ENCODE measurements around the gene FGD5. TPM values are rescaled to one million over a fixed set of nuclear protein-coding genes. Genes with fewer than 3 reads are reported as not detected.

Gene FGD5
- total and polyA plus RNA-seq, 2 experiments from 2014 or later, result 7.4 to 12.2 TPM

- H3K27ac Mint-ChIP-seq, result no peak overlapping the region
- no peak overlapping the region for H3K4me2 ChIP-seq
- no peak overlapping the region for H2AFZ ChIP-seq
- TF ChIP-seq ZNF462 (CRISPR knock-in tag; IDR thresholded peaks at IDR 0.05) (no peak), STAT1 (IDR thresholded peaks at IDR 0.05; ENCODE audit: unreplicated experiment) (no peak), CTCF (conservative IDR thresholded peaks at IDR 0.05; ENCODE audit: low read depth in 2 of 2) (no peak), NANOG (IDR thresholded peaks at IDR 0.05; ENCODE audit: borderline replicate concordance) (no peak), EZH2 (IDR thresholded peaks at IDR 0.05; ENCODE audit: low read depth, unreplicated experiment) (no peak), POLR2AphosphoS5 (IDR thresholded peaks at IDR 0.05; ENCODE audit: low read depth) (no peak), ZNF114 (CRISPR knock-in tag; IDR thresholded peaks at IDR 0.05) (no peak), EZH2phosphoT487 (IDR thresholded peaks at IDR 0.05; ENCODE audit: unreplicated experiment) (no peak), ETS1 (IDR thresholded peaks at IDR 0.05) (no peak), JUNB (IDR thresholded peaks at IDR 0.05; ENCODE audit: unreplicated experiment) (no peak), ZNF331 (CRISPR knock-in tag; IDR thresholded peaks at IDR 0.05; ENCODE audit: low read depth) (no peak), REST (IDR thresholded peaks at IDR 0.05; ENCODE audit: unreplicated experiment) (no peak), CREB1 (CRISPR knock-in tag; IDR thresholded peaks at IDR 0.05; ENCODE audit: low read depth) (no peak)
- no peaks in the 10 kb centered on the region for H3K79me2 ChIP-seq (replicated peaks; ENCODE audit: insufficient read depth)
- H3K9me3 Mint-ChIP-seq, result no peaks in the 10 kb centered on the region
- H3K27ac ChIP-seq (ENCODE audit: low read depth), result no peak overlapping the region
- peaks cover 8% of the 10 kb centered on the region for H3K27me3 Mint-ChIP-seq (ENCODE audit: insufficient read depth, low read depth, poor library complexity)
- no peaks in the 10 kb centered on the region for H3K36me3 ChIP-seq (ENCODE audit: insufficient read depth)
- no peak overlapping the region for H3K4me3 ChIP-seq
- no peaks in the 10 kb centered on the region; the same call in 1 of the 2 replicates for H3K4me1 ChIP-seq (ENCODE audit: insufficient read depth)
- no peaks in the 10 kb centered on the region for H3F3A ChIP-seq (replicated peaks; ENCODE audit: low read depth)
- ATAC-seq, result no peak
- no peaks in the 10 kb centered on the region; the same call in 1 of the 2 replicates for H4K20me1 ChIP-seq (replicated peaks; ENCODE audit: insufficient read depth)
- peaks cover 7% of the 10 kb centered on the region for H3K4me1 Mint-ChIP-seq
- H3K36me3 Mint-ChIP-seq (ENCODE audit: low read depth), result no peaks in the 10 kb centered on the region
- no peaks in the 10 kb centered on the region for H3K9me2 ChIP-seq (ENCODE audit: insufficient read depth)
- DNase-seq (ENCODE audit: low spot score), result no peak
- H3K27me3 ChIP-seq (ENCODE audit: insufficient read depth), result no peaks in the 10 kb centered on the region
- H3K4me3 Mint-ChIP-seq, result no peak overlapping the region
These were observed 72.7 kb downstream of the FGD5 start for GRCh38 chr3:14891135-14892132.
